A549 (cell line): Measurements from ENCODE around the gene SCAMP2.

ENCODE experiments used
- CTCF ChIP-seq: fragments of >200 bp; sonication (Bioruptor Twin); formaldehyde crosslinking; IDR thresholded peaks from 3 replicates; pipeline ENCODE4 v1.5.1; 2016
- EHMT2 ChIP-seq: fragments of 200-600 bp; sonication (generic); IDR thresholded peaks from 2 replicates; pipeline ENCODE4 v1.6.1; 2016; ENCODE audit warnings: antibody characterized with exemption, low read depth, mild to moderate bottlenecking, moderate library complexity
- ELK1 ChIP-seq: fragments of 150-350 bp; IDR thresholded peaks from 2 replicates; pipeline ENCODE4 v1.6.1; 2014; ENCODE audit warnings: low read depth, mild to moderate bottlenecking, low read length
- EP300 ChIP-seq, 2 experiments: fragments of >200 bp; sonication (Bioruptor Twin); formaldehyde crosslinking; IDR thresholded peaks; 2 replicates in 1 of 2; 3 replicates in 1 of 2; pipeline ENCODE4 v1.6.1; 2016 to 2017
- FOXS1 ChIP-seq: fragments of 250-450 bp; sonication (Bioruptor Pico); IDR thresholded peaks from 2 replicates; pipeline ENCODE4 v1.5.0; 2020; ENCODE audit warnings: mild to moderate bottlenecking, moderate library complexity
- MAZ ChIP-seq: fragments of 150-350 bp; IDR thresholded peaks from 2 replicates; pipeline ENCODE4 v1.6.1; 2014; ENCODE audit warnings: antibody characterized with exemption, low read depth, low read length, borderline replicate concordance
- POLR2AphosphoS2 ChIP-seq: conservative IDR thresholded peaks from 2 replicates; pipeline ENCODE4 v1.6.1; 2012; ENCODE audit warnings: low read length, improper control_type of control experiment, inconsistent platforms
- USF2 ChIP-seq: fragments of 450-650 bp; IDR thresholded peaks from 2 replicates; pipeline ENCODE4 v1.6.1; 2014; ENCODE audit warnings: antibody characterized with exemption

GRCh38 chr15:74889390-74889882 is 16.3 kb upstream of the SCAMP2 start:
- TF ChIP-seq ELK1 (no peak), CTCF (no peak), EP300 (IDR thresholded peaks at IDR 0.05) (no peak), POLR2AphosphoS2 (no peak), MAZ (no peak), USF2 (no peak), EHMT2 (no peak), FOXS1 (CRISPR knock-in tag) (no peak)
